ENCODE data around the gene DECR2. TPM values are rescaled to one million over a fixed set of nuclear protein-coding genes. Genes with fewer than 3 reads are reported as not detected.

DECR2 gene
- total and polyA plus RNA-seq, 2 of the 13 experiments (the other 11 are each of a cell fraction or from before 2014, with no cell fraction given) = 36.3 to 44.6 TPM

DNA sequence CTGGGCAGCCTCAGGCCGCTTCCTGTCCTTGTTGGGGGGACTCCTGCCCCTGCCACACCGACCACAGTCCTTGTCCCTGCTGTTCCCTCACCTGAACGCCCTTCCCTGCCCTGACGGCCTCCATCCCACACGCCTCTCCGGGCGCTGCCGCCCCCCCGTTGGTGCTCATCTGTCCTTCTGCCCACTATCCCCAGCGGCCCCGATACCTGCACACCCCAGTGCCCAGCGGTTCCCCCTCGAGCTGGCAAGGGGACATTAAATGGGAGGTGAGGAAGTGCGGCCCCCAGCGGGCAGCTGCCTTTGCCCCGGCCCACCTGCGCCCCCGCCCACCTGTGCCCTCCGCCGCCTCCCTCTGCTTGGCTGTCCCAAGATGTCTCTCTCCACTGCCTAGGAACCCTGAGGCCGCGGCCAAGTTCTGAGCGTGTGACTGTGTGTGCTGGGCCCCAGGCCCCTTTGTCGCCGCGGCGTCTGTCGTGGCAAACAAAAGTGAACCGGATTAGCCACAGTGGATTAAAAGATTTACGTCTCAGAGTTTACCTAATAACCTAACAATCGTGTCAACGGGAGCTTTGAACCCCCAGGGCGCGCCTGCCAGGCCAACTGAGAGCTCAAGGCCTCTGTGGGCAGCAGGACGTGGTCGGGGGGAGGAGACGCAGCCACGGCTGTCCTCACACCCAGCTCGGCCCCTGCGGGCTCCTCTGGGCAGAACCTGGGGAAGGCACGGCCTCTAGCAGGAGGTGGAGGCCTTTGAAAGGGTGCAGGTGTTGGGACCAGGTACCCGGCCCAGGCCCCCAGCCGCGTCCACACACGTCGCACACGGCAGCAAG lies 41.6 kb upstream of the DECR2 start (continued):
- peak; percentile 78; the same call in 1 of the 2 replicates for TF ChIP-seq HNRNPL (IDR thresholded peaks at IDR 0.05; ENCODE audit: low read depth, low read length)
- TF ChIP-seq BCL6 (CRISPR knock-in tag; IDR thresholded peaks at IDR 0.05) = 0 out of 2 replicates have a peak, but pooled peaks have one; percentile 8
- 0 out of 2 replicates have a peak, but pooled peaks have one; percentile 19 for TF ChIP-seq SMAD1 (CRISPR knock-in tag; IDR thresholded peaks at IDR 0.05; ENCODE audit: borderline replicate concordance, low read depth)
- peak; percentile 55; the same call in 1 of the 2 replicates for TF ChIP-seq SOX5 (CRISPR knock-in tag; IDR thresholded peaks at IDR 0.05; ENCODE audit: borderline replicate concordance)
- peak; percentile 78 for TF ChIP-seq HDAC1 (CRISPR knock-in tag; IDR thresholded peaks at IDR 0.05)
- TF ChIP-seq, protein P1, sequence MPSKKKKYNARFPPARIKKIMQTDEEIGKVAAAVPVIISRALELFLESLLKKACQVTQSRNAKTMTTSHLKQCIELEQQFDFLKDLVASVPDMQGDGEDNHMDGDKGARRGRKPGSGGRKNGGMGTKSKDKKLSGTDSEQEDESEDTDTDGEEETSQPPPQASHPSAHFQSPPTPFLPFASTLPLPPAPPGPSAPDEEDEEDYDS (CRISPR knock-in tag; IDR thresholded peaks at IDR 0.05) = peak; percentile 30; the same call in 1 of the 2 replicates
- TF ChIP-seq, protein P2, sequence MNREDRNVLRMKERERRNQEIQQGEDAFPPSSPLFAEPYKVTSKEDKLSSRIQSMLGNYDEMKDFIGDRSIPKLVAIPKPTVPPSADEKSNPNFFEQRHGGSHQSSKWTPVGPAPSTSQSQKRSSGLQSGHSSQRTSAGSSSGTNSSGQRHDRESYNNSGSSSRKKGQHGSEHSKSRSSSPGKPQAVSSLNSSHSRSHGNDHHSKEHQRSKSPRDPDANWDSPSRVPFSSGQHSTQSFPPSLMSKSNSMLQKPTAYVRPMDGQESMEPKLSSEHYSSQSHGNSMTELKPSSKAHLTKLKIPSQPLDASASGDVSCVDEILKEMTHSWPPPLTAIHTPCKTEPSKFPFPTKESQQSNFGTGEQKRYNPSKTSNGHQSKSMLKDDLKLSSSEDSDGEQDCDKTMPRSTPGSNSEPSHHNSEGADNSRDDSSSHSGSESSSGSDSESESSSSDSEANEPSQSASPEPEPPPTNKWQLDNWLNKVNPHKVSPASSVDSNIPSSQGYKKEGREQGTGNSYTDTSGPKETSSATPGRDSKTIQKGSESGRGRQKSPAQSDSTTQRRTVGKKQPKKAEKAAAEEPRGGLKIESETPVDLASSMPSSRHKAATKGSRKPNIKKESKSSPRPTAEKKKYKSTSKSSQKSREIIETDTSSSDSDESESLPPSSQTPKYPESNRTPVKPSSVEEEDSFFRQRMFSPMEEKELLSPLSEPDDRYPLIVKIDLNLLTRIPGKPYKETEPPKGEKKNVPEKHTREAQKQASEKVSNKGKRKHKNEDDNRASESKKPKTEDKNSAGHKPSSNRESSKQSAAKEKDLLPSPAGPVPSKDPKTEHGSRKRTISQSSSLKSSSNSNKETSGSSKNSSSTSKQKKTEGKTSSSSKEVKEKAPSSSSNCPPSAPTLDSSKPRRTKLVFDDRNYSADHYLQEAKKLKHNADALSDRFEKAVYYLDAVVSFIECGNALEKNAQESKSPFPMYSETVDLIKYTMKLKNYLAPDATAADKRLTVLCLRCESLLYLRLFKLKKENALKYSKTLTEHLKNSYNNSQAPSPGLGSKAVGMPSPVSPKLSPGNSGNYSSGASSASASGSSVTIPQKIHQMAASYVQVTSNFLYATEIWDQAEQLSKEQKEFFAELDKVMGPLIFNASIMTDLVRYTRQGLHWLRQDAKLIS (CRISPR knock-in tag; IDR thresholded peaks at IDR 0.05) = no peak
- TF ChIP-seq RBFOX2 (IDR thresholded peaks at IDR 0.05; ENCODE audit: low read depth, low read length) = 0 out of 2 replicates have a peak, but pooled peaks have one; percentile 18
- TF ChIP-seq, protein P3, sequence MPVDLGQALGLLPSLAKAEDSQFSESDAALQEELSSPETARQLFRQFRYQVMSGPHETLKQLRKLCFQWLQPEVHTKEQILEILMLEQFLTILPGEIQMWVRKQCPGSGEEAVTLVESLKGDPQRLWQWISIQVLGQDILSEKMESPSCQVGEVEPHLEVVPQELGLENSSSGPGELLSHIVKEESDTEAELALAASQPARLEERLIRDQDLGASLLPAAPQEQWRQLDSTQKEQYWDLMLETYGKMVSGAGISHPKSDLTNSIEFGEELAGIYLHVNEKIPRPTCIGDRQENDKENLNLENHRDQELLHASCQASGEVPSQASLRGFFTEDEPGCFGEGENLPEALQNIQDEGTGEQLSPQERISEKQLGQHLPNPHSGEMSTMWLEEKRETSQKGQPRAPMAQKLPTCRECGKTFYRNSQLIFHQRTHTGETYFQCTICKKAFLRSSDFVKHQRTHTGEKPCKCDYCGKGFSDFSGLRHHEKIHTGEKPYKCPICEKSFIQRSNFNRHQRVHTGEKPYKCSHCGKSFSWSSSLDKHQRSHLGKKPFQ (CRISPR knock-in tag; IDR thresholded peaks at IDR 0.05; ENCODE audit: insufficient replicate concordance) = peak; percentile 34
- TF ChIP-seq, protein P4, sequence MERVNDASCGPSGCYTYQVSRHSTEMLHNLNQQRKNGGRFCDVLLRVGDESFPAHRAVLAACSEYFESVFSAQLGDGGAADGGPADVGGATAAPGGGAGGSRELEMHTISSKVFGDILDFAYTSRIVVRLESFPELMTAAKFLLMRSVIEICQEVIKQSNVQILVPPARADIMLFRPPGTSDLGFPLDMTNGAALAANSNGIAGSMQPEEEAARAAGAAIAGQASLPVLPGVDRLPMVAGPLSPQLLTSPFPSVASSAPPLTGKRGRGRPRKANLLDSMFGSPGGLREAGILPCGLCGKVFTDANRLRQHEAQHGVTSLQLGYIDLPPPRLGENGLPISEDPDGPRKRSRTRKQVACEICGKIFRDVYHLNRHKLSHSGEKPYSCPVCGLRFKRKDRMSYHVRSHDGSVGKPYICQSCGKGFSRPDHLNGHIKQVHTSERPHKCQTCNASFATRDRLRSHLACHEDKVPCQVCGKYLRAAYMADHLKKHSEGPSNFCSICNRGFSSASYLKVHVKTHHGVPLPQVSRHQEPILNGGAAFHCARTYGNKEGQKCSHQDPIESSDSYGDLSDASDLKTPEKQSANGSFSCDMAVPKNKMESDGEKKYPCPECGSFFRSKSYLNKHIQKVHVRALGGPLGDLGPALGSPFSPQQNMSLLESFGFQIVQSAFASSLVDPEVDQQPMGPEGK (CRISPR knock-in tag; IDR thresholded peaks at IDR 0.05) = peak; percentile 42; the same call in 1 of the 2 replicates
- peak; percentile 34; the same call in 1 of the 2 replicates for TF ChIP-seq SP4 (CRISPR knock-in tag; IDR thresholded peaks at IDR 0.05)
- peak in 1 of 2 experiments; percentile 45; a peak in 1 of 4 replicates for TF ChIP-seq POLR2A (IDR thresholded peaks at IDR 0.05; ENCODE audit: insufficient read depth in 1 of 2, low read depth in 2 of 2, low read length in 2 of 2)
- TF ChIP-seq, protein P5, sequence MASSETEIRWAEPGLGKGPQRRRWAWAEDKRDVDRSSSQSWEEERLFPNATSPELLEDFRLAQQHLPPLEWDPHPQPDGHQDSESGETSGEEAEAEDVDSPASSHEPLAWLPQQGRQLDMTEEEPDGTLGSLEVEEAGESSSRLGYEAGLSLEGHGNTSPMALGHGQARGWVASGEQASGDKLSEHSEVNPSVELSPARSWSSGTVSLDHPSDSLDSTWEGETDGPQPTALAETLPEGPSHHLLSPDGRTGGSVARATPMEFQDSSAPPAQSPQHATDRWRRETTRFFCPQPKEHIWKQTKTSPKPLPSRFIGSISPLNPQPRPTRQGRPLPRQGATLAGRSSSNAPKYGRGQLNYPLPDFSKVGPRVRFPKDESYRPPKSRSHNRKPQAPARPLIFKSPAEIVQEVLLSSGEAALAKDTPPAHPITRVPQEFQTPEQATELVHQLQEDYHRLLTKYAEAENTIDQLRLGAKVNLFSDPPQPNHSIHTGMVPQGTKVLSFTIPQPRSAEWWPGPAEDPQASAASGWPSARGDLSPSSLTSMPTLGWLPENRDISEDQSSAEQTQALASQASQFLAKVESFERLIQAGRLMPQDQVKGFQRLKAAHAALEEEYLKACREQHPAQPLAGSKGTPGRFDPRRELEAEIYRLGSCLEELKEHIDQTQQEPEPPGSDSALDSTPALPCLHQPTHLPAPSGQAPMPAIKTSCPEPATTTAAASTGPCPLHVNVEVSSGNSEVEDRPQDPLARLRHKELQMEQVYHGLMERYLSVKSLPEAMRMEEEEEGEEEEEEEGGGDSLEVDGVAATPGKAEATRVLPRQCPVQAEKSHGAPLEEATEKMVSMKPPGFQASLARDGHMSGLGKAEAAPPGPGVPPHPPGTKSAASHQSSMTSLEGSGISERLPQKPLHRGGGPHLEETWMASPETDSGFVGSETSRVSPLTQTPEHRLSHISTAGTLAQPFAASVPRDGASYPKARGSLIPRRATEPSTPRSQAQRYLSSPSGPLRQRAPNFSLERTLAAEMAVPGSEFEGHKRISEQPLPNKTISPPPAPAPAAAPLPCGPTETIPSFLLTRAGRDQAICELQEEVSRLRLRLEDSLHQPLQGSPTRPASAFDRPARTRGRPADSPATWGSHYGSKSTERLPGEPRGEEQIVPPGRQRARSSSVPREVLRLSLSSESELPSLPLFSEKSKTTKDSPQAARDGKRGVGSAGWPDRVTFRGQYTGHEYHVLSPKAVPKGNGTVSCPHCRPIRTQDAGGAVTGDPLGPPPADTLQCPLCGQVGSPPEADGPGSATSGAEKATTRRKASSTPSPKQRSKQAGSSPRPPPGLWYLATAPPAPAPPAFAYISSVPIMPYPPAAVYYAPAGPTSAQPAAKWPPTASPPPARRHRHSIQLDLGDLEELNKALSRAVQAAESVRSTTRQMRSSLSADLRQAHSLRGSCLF (CRISPR knock-in tag; IDR thresholded peaks at IDR 0.05; ENCODE audit: borderline replicate concordance) = no peak
- TF ChIP-seq SRY (CRISPR knock-in tag; IDR thresholded peaks at IDR 0.05) = peak; percentile 63; the same call in 1 of the 2 replicates

Measured in HepG2 (cell line).